Smooth muscle cell of trachea (primary cell): ENCODE results near the gene CHRNA4. TPM values are rescaled to one million over a fixed set of nuclear protein-coding genes. Genes with fewer than 3 reads are reported as not detected.

ENCODE experiments used
- total RNA-seq: library from RNA; depleted of rRNA; stranded (reverse); fragments of >200 nt; gene quantifications from 2 replicates; pipeline ENCODE4 v1.2.1, GENCODE V29; 2014

CHRNA4 gene
- not detected in 2 replicates for total RNA-seq

GRCh38 chr20:63360850-63361518 lies at the start of gene CHRNA4:
Gene CHRNA4 (minus strand): TSS chr20:63361349. CDS start chr20:63361165, 184 bp downstream.

Other genes starting within 250 kb of the CHRNA4 start
- 19.3 and 26.1 TPM in 2 replicates for gene YTHDF1, start 145.2 kb downstream of the CHRNA4 start, total RNA-seq
- gene BIRC7, start 125.4 kb downstream of the CHRNA4 start, total RNA-seq = 0.17 TPM in 1 of 2 replicates, not detected in the other
- gene NKAIN4, start 106.9 kb downstream of the CHRNA4 start, total RNA-seq = not detected in 2 replicates
- gene ARFGAP1, start 88.5 kb downstream of the CHRNA4 start, total RNA-seq = 86.0 and 103 TPM in 2 replicates
- under 0.01 TPM in 2 replicates for gene COL20A1, start 68.2 kb downstream of the CHRNA4 start, total RNA-seq
- gene KCNQ2, start 111.3 kb upstream of the CHRNA4 start, total RNA-seq = under 0.01 TPM in 1 of 2 replicates, not detected in the other
- 0.87 and 8.6 TPM in 2 replicates for gene EEF1A2, start 137.7 kb upstream of the CHRNA4 start, total RNA-seq
- 56.0 and 105 TPM in 2 replicates for gene PPDPF, start 159.4 kb upstream of the CHRNA4 start, total RNA-seq
- gene PTK6, start 176.0 kb upstream of the CHRNA4 start, total RNA-seq = 0.17 TPM in 1 of 2 replicates, not detected in the other
- not detected in 2 replicates for gene SRMS, start 186.4 kb upstream of the CHRNA4 start, total RNA-seq
- gene FNDC11, start 192.8 kb upstream of the CHRNA4 start, total RNA-seq = 1.8 and 2.3 TPM in 2 replicates
- 49.3 and 67.3 TPM in 2 replicates for gene HELZ2, start 212.9 kb upstream of the CHRNA4 start, total RNA-seq